Measurements from ENCODE around the gene ELOVL6. TPM values are rescaled to one million over a fixed set of nuclear protein-coding genes. Genes with fewer than 3 reads are reported as not detected.

ELOVL6 gene
- total RNA-seq, 1 experiment from 2014 or later = 2.2 TPM

DNA sequence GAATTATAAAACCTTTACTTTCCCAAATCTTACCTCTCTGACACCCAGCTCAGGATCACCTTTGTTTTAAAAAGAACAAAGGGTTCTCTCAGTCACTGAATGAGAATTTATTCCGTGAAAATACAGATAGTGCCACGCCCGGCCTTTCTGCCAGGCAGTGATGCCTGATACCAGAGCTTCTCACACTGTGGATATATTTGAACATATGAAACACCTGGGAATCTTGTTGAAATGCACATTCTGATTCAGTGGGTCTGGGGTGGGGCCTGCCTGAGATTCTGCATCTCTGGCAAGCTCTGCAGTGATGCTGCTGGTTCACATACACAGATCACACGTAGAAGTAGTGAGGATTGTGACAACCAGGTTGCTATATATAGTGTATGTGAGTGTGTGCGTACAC is 46.0 kb downstream of the ELOVL6 start:
- ChIA-PET CTCF (no interaction called here), POLR2A (ENCODE audit: unreplicated experiment) (no interaction called here)
- Histone ChIP-seq H3K9me3 (ENCODE audit: low read length) (no peaks in the 10 kb centered on the region), H3K27ac (ENCODE audit: low read length) (no peak overlapping the region), H3K4me1 (ENCODE audit: insufficient read depth, low read length) (0 out of 2 replicates have a peak, but pooled peaks cover under 1% of the 10 kb centered on the region), H4K20me1 (ENCODE audit: low read length) (no peaks in the 10 kb centered on the region), H3K27me3 (ENCODE audit: low read length) (no peaks in the 10 kb centered on the region), H3K9ac (ENCODE audit: low read length) (no peak overlapping the region), H3K79me2 (ENCODE audit: low read length) (no peaks in the 10 kb centered on the region), H3K4me3 (ENCODE audit: low read length) (no peak overlapping the region), H2AFZ (ENCODE audit: low read length) (no peak overlapping the region), H3F3A (ENCODE audit: low read length, unreplicated experiment) (no peaks in the 10 kb centered on the region), H3K9me2 (replicated peaks; ENCODE audit: low read length) (no peaks in the 10 kb centered on the region), H3K4me2 (ENCODE audit: low read length) (no peak overlapping the region), H3K36me3 (ENCODE audit: low read depth, low read length) (no peaks in the 10 kb centered on the region)
- DNase-seq (no peak), ATAC-seq (no peak)
- intact Hi-C loops (cut with micrococcal nuclease) = no loop called here
- BruUV-seq (replicated peaks) = no TSS peak
- no peak for TF ChIP-seq EZH2phosphoT487 (IDR thresholded peaks at IDR 0.05; ENCODE audit: borderline replicate concordance, low read length)
- no peak for TF ChIP-seq EZH2 (IDR thresholded peaks at IDR 0.05; ENCODE audit: low read length, unreplicated experiment)
- TF ChIP-seq, protein P1, sequence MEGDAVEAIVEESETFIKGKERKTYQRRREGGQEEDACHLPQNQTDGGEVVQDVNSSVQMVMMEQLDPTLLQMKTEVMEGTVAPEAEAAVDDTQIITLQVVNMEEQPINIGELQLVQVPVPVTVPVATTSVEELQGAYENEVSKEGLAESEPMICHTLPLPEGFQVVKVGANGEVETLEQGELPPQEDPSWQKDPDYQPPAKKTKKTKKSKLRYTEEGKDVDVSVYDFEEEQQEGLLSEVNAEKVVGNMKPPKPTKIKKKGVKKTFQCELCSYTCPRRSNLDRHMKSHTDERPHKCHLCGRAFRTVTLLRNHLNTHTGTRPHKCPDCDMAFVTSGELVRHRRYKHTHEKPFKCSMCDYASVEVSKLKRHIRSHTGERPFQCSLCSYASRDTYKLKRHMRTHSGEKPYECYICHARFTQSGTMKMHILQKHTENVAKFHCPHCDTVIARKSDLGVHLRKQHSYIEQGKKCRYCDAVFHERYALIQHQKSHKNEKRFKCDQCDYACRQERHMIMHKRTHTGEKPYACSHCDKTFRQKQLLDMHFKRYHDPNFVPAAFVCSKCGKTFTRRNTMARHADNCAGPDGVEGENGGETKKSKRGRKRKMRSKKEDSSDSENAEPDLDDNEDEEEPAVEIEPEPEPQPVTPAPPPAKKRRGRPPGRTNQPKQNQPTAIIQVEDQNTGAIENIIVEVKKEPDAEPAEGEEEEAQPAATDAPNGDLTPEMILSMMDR (conservative IDR thresholded peaks at IDR 0.05; ENCODE audit: low read depth, low read length) = no peak

DNA sequence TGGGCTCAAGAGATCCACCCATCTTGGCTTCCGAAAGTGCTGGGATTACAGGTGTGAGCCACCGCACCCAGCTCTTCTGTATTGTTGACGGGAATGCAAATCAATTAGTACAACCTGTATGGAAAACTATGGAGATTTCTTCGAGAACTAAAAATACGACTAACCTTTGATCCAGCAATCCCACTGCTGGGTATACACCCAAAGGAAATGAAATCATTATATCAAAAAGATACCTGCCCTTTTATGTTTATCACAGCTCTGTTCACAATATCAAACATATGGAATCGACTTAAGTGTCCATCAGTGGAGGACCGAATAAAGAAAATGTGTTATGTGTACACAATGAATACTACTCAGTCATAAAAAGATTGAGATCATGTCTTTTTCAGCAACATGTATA is 49.3 kb downstream of the ELOVL6 start:
- H2AFZ ChIP-seq (ENCODE audit: low read length) = no peak overlapping the region
- no TSS peak for BruUV-seq (replicated peaks)
- no peak overlapping the region for H3K4me2 ChIP-seq (ENCODE audit: low read length)
- H3K4me3 ChIP-seq (ENCODE audit: low read length) = no peak overlapping the region
- H3F3A ChIP-seq (ENCODE audit: low read length, unreplicated experiment) = no peaks in the 10 kb centered on the region
- no peak overlapping the region for H3K9ac ChIP-seq (ENCODE audit: low read length)
- TF ChIP-seq EZH2 (IDR thresholded peaks at IDR 0.05; ENCODE audit: low read length, unreplicated experiment) (no peak), EZH2phosphoT487 (IDR thresholded peaks at IDR 0.05; ENCODE audit: borderline replicate concordance, low read length) (no peak)
- TF ChIP-seq, protein P1 (conservative IDR thresholded peaks at IDR 0.05; ENCODE audit: low read depth, low read length) = no peak
- no peaks in the 10 kb centered on the region for H3K9me2 ChIP-seq (replicated peaks; ENCODE audit: low read length)
- H4K20me1 ChIP-seq (ENCODE audit: low read length) = no peaks in the 10 kb centered on the region
- ChIA-PET POLR2A (ENCODE audit: unreplicated experiment) (no interaction called here), CTCF (no interaction called here)
- intact Hi-C loops (cut with micrococcal nuclease) = no loop called here
- DNase-seq (no peak), ATAC-seq (no peak)
- H3K9me3 ChIP-seq (ENCODE audit: low read length) = no peaks in the 10 kb centered on the region
- no peaks in the 10 kb centered on the region for H3K79me2 ChIP-seq (ENCODE audit: low read length)
- no peak overlapping the region for H3K27ac ChIP-seq (ENCODE audit: low read length)
- no peaks in the 10 kb centered on the region for H3K36me3 ChIP-seq (ENCODE audit: low read depth, low read length)
- no peaks in the 10 kb centered on the region for H3K27me3 ChIP-seq (ENCODE audit: low read length)
- H3K4me1 ChIP-seq (ENCODE audit: insufficient read depth, low read length) = no peaks in the 10 kb centered on the region

DNA sequence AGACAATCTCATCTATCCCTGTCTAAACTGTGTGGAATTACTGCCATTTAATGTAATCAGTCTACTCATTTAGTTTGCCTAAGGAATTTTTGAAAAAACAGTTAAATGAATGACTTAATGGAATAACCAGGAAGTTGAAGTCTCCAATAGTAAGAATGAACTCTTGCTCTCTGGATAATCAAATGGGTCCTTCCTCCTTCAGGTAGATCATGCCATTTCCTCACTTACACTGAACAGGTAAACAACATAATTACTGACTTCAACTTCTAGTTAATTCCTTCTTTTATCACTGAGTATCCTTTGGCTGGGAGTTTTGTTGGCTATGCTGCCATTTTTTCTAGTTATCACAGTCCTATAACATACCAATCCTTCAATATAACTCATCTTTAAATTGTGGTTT is 56.0 kb downstream of the ELOVL6 start:
- Histone ChIP-seq H3K9ac (ENCODE audit: low read length) (no peak overlapping the region), H3F3A (ENCODE audit: low read length, unreplicated experiment) (no peaks in the 10 kb centered on the region), H3K27me3 (ENCODE audit: low read length) (no peaks in the 10 kb centered on the region), H3K9me2 (replicated peaks; ENCODE audit: low read length) (no peaks in the 10 kb centered on the region), H3K4me1 (ENCODE audit: insufficient read depth, low read length) (no peaks in the 10 kb centered on the region), H3K36me3 (ENCODE audit: low read depth, low read length) (no peaks in the 10 kb centered on the region), H3K4me2 (ENCODE audit: low read length) (no peak overlapping the region), H3K79me2 (ENCODE audit: low read length) (no peaks in the 10 kb centered on the region), H4K20me1 (ENCODE audit: low read length) (no peaks in the 10 kb centered on the region), H2AFZ (ENCODE audit: low read length) (no peak overlapping the region), H3K27ac (ENCODE audit: low read length) (no peak overlapping the region), H3K9me3 (ENCODE audit: low read length) (no peaks in the 10 kb centered on the region), H3K4me3 (ENCODE audit: low read length) (no peak overlapping the region)
- no TSS peak for BruUV-seq (replicated peaks)
- CTCF ChIA-PET = no interaction called here
- ATAC-seq = no peak
- intact Hi-C loops (cut with micrococcal nuclease) = no loop called here
- POLR2A ChIA-PET (ENCODE audit: unreplicated experiment) = no interaction called here
- TF ChIP-seq EZH2phosphoT487 (IDR thresholded peaks at IDR 0.05; ENCODE audit: borderline replicate concordance, low read length) (no peak), EZH2 (IDR thresholded peaks at IDR 0.05; ENCODE audit: low read length, unreplicated experiment) (no peak)
- TF ChIP-seq, protein P1 (conservative IDR thresholded peaks at IDR 0.05; ENCODE audit: low read depth, low read length) = no peak
- DNase-seq = no peak
